ENCODE data around the gene CAPN2.

CAPN2 gene

GRCh38 chr1:223702735-223703667 lies 9.3 kb upstream of the CAPN2 start:
- DNase-seq: no peak

- no peak for DNase-seq
These were observed 8.7 kb upstream of the CAPN2 start for GRCh38 chr1:223703668-223704013.

GRCh38 chr1:223704921-223705878 lies 7.1 kb upstream of the CAPN2 start:
- peak; percentile 54 for DNase-seq

GRCh38 chr1:223706077-223706973 lies 6.0 kb upstream of the CAPN2 start:
- DNase-seq: peak; percentile 92

- peak; percentile 97 for DNase-seq
These were observed 4.9 kb upstream of the CAPN2 start for GRCh38 chr1:223707256-223708000.

- DNase-seq: peak; percentile 85
These were observed 4.4 kb upstream of the CAPN2 start for GRCh38 chr1:223708001-223708359.

GRCh38 chr1:223708651-223709268 lies 3.6 kb upstream of the CAPN2 start:
- no peak for DNase-seq

- no peak for DNase-seq
These were observed 2.7 kb upstream of the CAPN2 start for GRCh38 chr1:223709598-223709997.

- DNase-seq: no peak
These were observed 1.9 kb upstream of the CAPN2 start for GRCh38 chr1:223710179-223711133.

- peak; percentile 22 for DNase-seq
These were observed 1.2 kb upstream of the CAPN2 start for GRCh38 chr1:223711173-223711572.

GRCh38 chr1:223711747-223712193 lies 569 bp upstream of the CAPN2 start:
- no peak for DNase-seq

GRCh38 chr1:223712850-223713474 lies 623 bp downstream of the CAPN2 start:
- no peak for DNase-seq

- no peak for DNase-seq
These were observed 1.4 kb downstream of the CAPN2 start for GRCh38 chr1:223713546-223714420.

- no peak for DNase-seq
These were observed 2.0 kb downstream of the CAPN2 start for GRCh38 chr1:223714421-223714724.

GRCh38 chr1:223714849-223715603 lies 2.7 kb downstream of the CAPN2 start:
- no peak for DNase-seq

GRCh38 chr1:223715604-223716172 lies 3.3 kb downstream of the CAPN2 start:
- no peak for DNase-seq

- no peak for DNase-seq
These were observed 4.0 kb downstream of the CAPN2 start for GRCh38 chr1:223716302-223716862.

Data from DMS153 (cell line).